SW480 (cell line): Measurements from ENCODE around the gene FOXS1.
"Not testable (repeated sequence)": the region's sequence is repeated elsewhere in the genome, so short reads cannot be mapped to it uniquely, and the experiment has no call there.

ENCODE experiments used
- DNase-seq: peaks from one replicate; pipeline ENCODE4 v3.0.0-alpha.2; 2016; ENCODE audit warnings: low spot score

Gene FOXS1

GRCh38 chr20:31821427-31821826, 24.0 kb downstream of the FOXS1 start:
- no peak for DNase-seq

GRCh38 chr20:31820228-31820627, 25.2 kb downstream of the FOXS1 start:
- no peak for DNase-seq

GRCh38 chr20:31819083-31819784, 26.2 kb downstream of the FOXS1 start, which contains the start of gene MYLK2:
Gene MYLK2, plus strand, starts transcription at chr20:31819356. Its CDS starts 225 bp downstream, at chr20:31819581.
- no peak for DNase-seq

GRCh38 chr20:31818376-31818908, 27.0 kb downstream of the FOXS1 start:
- DNase-seq: no peak

GRCh38 chr20:31817461-31817860, 27.9 kb downstream of the FOXS1 start:
- no peak for DNase-seq

GRCh38 chr20:31816221-31816620, 29.2 kb downstream of the FOXS1 start:
- no peak for DNase-seq

GRCh38 chr20:31815408-31816188, 29.8 kb downstream of the FOXS1 start:
- no peak for DNase-seq

- DNase-seq: not testable (repeated sequence)
Observed at GRCh38 chr20:31814142-31814541, 31.3 kb downstream of the FOXS1 start.

GRCh38 chr20:31813611-31814010, 31.8 kb downstream of the FOXS1 start:
- DNase-seq: no peak

- no peak for DNase-seq
Observed at GRCh38 chr20:31811796-31812728, 33.3 kb downstream of the FOXS1 start.

GRCh38 chr20:31811198-31811597, 34.2 kb downstream of the FOXS1 start:
- no peak for DNase-seq

- DNase-seq: no peak
Observed at GRCh38 chr20:31809661-31810060, 35.7 kb downstream of the FOXS1 start.

GRCh38 chr20:31808481-31808880, 36.9 kb downstream of the FOXS1 start:
- no peak for DNase-seq

GRCh38 chr20:31806564-31807355, 38.6 kb downstream of the FOXS1 start:
- DNase-seq: no peak

GRCh38 chr20:31803552-31804291, 41.7 kb downstream of the FOXS1 start:
- no peak for DNase-seq

- no peak for DNase-seq
Observed at GRCh38 chr20:31801508-31801907, 43.9 kb downstream of the FOXS1 start.

GRCh38 chr20:31797364-31797763, 48.0 kb downstream of the FOXS1 start:
- no peak for DNase-seq
